HL-60 (cell line): ENCODE results near the gene CDC42BPA.

Source experiments
- DNase-seq, 2 experiments: peaks; one replicate each; pipeline ENCODE4 v3.0.0-alpha.2; 2010 to 2020; ENCODE audit warnings: low read depth in 1 of 2, low spot score in 1 of 2
- H3K27ac ChIP-seq: fragments of 250-450 bp; sonication (Bioruptor Pico); replicated peaks from 2 replicates; pipeline ENCODE4 v1.5.1; 2020; ENCODE audit warnings: mild to moderate bottlenecking, moderate library complexity
- H3K27me3 ChIP-seq: fragments of 250-450 bp; sonication (Bioruptor Pico); 2 replicates; pipeline ENCODE4 v1.5.1; 2021; ENCODE audit warnings: mild to moderate bottlenecking, moderate library complexity; ENCODE audit not compliant: insufficient read depth, poor library complexity, severe bottlenecking
- H3K4me3 ChIP-seq: replicated peaks from 2 replicates; pipeline ENCODE4 v1.5.1; 2011; ENCODE audit warnings: mild to moderate bottlenecking, control low read depth, low read length; ENCODE audit not compliant: insufficient read depth
- GABPA ChIP-seq: IDR thresholded peaks from 2 replicates; pipeline ENCODE4 v1.6.1; 2012; ENCODE audit warnings: low read depth
- POLR2AphosphoS5 ChIP-seq: IDR thresholded peaks from 2 replicates; pipeline ENCODE4 v1.6.1; 2012; ENCODE audit warnings: low read depth
- SPI1 ChIP-seq: IDR thresholded peaks from 2 replicates; pipeline ENCODE4 v1.6.1; 2012; ENCODE audit warnings: low read depth, mild to moderate bottlenecking, borderline replicate concordance
- TF ChIP-seq, protein P1 (sequence below): IDR thresholded peaks from 2 replicates; pipeline ENCODE4 v1.6.1; 2012; ENCODE audit warnings: low read depth; ENCODE audit not compliant: insufficient replicate concordance
- TF ChIP-seq, protein P2 (sequence below): IDR thresholded peaks from one replicate; pipeline ENCODE4 v1.5.1; 2011; ENCODE audit warnings: low read length, control low read depth, inconsistent platforms; ENCODE audit not compliant: insufficient read depth

Gene CDC42BPA

GRCh38 chr1:227323967-227324268, 5.6 kb upstream of the CDC42BPA start:
- H3K4me3 ChIP-seq, result no peak overlapping the region
- peaks cover 19% of the 10 kb centered on the region for H3K27me3 ChIP-seq
- no peak for DNase-seq
- no peak overlapping the region for H3K27ac ChIP-seq
- TF ChIP-seq POLR2AphosphoS5 (no peak), SPI1 (no peak), GABPA (no peak)
- TF ChIP-seq, protein P1, sequence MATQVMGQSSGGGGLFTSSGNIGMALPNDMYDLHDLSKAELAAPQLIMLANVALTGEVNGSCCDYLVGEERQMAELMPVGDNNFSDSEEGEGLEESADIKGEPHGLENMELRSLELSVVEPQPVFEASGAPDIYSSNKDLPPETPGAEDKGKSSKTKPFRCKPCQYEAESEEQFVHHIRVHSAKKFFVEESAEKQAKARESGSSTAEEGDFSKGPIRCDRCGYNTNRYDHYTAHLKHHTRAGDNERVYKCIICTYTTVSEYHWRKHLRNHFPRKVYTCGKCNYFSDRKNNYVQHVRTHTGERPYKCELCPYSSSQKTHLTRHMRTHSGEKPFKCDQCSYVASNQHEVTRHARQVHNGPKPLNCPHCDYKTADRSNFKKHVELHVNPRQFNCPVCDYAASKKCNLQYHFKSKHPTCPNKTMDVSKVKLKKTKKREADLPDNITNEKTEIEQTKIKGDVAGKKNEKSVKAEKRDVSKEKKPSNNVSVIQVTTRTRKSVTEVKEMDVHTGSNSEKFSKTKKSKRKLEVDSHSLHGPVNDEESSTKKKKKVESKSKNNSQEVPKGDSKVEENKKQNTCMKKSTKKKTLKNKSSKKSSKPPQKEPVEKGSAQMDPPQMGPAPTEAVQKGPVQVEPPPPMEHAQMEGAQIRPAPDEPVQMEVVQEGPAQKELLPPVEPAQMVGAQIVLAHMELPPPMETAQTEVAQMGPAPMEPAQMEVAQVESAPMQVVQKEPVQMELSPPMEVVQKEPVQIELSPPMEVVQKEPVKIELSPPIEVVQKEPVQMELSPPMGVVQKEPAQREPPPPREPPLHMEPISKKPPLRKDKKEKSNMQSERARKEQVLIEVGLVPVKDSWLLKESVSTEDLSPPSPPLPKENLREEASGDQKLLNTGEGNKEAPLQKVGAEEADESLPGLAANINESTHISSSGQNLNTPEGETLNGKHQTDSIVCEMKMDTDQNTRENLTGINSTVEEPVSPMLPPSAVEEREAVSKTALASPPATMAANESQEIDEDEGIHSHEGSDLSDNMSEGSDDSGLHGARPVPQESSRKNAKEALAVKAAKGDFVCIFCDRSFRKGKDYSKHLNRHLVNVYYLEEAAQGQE, result no peak
- TF ChIP-seq, protein P2, sequence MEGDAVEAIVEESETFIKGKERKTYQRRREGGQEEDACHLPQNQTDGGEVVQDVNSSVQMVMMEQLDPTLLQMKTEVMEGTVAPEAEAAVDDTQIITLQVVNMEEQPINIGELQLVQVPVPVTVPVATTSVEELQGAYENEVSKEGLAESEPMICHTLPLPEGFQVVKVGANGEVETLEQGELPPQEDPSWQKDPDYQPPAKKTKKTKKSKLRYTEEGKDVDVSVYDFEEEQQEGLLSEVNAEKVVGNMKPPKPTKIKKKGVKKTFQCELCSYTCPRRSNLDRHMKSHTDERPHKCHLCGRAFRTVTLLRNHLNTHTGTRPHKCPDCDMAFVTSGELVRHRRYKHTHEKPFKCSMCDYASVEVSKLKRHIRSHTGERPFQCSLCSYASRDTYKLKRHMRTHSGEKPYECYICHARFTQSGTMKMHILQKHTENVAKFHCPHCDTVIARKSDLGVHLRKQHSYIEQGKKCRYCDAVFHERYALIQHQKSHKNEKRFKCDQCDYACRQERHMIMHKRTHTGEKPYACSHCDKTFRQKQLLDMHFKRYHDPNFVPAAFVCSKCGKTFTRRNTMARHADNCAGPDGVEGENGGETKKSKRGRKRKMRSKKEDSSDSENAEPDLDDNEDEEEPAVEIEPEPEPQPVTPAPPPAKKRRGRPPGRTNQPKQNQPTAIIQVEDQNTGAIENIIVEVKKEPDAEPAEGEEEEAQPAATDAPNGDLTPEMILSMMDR, result no peak

DNA sequence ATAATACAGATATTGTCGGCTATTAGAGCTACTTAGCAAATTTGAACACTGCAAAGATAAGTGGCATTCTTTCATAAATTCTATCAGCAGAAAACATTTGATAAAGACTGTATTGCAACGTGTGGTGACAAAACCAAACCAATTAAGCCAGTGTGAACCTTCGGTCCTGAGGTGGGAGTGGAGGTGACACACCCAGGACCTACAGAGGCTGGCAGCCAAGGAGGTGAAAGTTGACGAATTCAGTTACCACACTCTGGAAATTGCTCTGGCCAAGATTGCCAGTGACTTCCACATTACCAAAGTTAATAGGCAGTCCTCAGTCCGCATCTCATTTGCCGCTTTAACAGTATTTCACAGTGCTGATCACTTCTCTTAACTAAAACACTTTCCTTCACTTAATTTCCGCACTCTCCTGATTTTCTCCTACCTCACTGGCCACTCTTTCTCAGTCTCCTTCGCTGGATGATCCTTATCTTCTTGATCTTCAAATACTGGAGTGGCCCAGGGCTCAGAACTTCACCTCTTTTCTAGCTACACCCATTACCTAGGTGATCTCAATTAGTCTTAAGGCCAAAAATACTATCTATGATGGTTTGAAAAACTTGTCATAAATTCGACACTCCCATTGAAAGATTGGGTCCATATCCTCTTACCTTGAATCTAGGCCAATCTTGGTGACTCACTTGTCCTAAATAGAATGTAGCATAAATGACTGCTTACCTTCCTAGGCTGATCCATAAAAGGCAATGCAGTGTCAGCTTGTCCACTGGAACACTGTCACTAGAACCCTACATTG, 5.1 kb upstream of the CDC42BPA start:
- no peak for DNase-seq
- TF ChIP-seq SPI1 (no peak), POLR2AphosphoS5 (no peak), GABPA (no peak)
- TF ChIP-seq, protein P2, result no peak
- TF ChIP-seq, protein P1, result no peak
- Histone ChIP-seq H3K27ac (no peak overlapping the region), H3K4me3 (no peak overlapping the region), H3K27me3 (peaks cover 22% of the 10 kb centered on the region)

- DNase-seq, result no peak
- H3K4me3 ChIP-seq, result no peak overlapping the region
- H3K27ac ChIP-seq, result no peak overlapping the region
- TF ChIP-seq SPI1, result no peak
- TF ChIP-seq, protein P2, result no peak
- TF ChIP-seq POLR2AphosphoS5, result no peak
- TF ChIP-seq, protein P1, result no peak
- no peak for TF ChIP-seq GABPA
- H3K27me3 ChIP-seq, result peaks cover 27% of the 10 kb centered on the region
Observed at GRCh38 chr1:227322376-227322775, 4.1 kb upstream of the CDC42BPA start.
